WTC11 (cell line): Measurements from ENCODE around the gene SERGEF.

Experiments used
- CTCF ChIP-seq: fragments of 200-600 bp; IDR thresholded peaks from 2 replicates; pipeline ENCODE4 v1.8.0; 2022; ENCODE audit warnings: antibody characterized with exemption
- TEAD4 ChIP-seq: sonication (generic); formaldehyde crosslinking; IDR thresholded peaks from 2 replicates; pipeline ENCODE4 v1.8.0; 2022; ENCODE audit warnings: mild to moderate bottlenecking, missing genetic modification reagents
- USF1 ChIP-seq: sonication (generic); formaldehyde crosslinking; IDR thresholded peaks from 2 replicates; pipeline ENCODE4 v1.8.0; 2022; ENCODE audit warnings: mild to moderate bottlenecking, missing genetic modification reagents
- USF2 ChIP-seq: sonication (generic); formaldehyde crosslinking; IDR thresholded peaks from 2 replicates; pipeline ENCODE4 v1.8.1; 2023; ENCODE audit warnings: mild to moderate bottlenecking, missing genetic modification reagents, moderate library complexity

- TF ChIP-seq CTCF (no peak), USF2 (CRISPR knock-in tag) (no peak), USF1 (CRISPR knock-in tag) (no peak), TEAD4 (no peak)
These were observed 159.6 kb downstream of the SERGEF start for GRCh38 chr11:17853280-17853679.
